NCI-H2081 treated with DMSO at 0.1 percent for 48 hours (cell line): ENCODE measurements around the gene ADRA2C.

Experiments
- DNase-seq: peaks from one replicate; lab custom pipeline; 2025; lab: John Stamatoyannopoulos, UW

The ADRA2C gene

DNA sequence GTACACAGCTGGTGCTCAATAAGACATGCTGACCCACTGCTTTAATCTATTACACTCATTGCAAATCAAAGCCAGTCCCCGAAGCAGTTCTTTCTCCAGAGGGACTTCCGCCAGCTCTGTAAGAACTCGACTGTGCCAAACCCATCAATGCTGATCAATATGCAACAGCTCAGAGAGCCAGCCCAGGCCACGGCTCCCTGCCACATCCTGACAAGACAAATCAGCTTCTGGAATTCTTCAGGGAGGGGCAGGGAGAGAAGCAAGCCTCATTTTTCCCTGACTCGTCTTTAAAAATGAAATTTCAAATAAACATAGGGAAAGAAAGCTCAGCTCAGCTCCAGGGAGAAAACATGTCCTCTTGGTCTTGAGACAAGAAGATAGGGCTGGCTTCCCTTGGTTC is 5.3 kb upstream of the ADRA2C start:
- no peak for DNase-seq

DNA sequence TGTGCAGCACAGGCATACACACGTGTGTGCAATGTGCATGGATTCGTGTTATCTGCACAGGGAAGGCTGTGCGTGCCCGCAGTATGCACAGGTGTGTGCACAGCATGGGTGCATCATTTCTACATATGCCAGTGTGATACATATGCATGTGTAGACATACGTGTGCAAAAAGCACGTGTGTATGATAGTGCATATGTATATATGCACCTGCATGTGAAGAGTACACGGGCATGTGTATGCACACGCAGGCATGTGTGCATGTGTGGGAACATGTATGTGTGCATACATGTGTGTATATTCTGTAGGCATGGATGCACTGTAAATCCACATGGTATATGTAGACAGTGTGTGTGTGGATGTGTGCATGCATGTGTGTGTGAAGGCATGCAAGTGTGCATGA is 3.9 kb upstream of the ADRA2C start:
- DNase-seq: no peak

DNA sequence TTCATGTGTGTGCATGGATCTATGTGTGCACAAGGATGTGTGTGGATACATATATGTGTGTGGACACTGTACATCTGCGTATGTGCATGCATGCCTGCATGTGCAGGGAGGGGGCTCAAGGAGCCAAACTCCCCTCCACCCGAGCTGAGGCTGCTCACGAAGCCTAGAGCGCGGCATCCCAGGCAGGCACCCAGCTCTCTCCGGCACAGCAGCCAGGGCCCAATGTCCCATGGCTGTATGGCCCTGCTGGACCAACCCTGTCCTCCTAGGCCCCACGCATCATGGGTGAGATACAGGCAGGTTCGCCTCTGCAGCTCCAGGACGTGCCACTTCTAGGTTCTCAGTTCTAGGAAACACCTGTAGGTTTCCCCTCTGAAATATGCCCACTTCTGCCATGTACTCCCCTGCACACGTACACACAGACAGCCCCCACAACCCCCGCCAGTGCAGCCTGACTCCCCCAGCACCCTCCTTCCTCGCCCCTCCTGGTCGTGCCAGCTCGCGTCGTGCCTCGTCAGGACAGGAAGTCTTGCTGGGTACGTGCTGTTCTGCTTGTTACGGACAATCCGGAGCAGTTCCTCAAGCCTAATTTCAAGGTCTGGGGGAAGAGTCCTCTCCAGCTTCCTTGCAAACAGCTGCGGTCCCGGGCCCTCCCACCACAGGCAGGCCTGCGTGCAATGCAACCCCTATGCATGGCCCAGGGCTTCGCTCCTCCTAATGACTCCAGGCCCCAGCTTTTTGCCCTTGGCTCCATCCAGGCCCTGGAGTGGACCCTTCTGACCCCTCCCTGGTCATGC is 3.2 kb upstream of the ADRA2C start:
- no peak for DNase-seq

DNA sequence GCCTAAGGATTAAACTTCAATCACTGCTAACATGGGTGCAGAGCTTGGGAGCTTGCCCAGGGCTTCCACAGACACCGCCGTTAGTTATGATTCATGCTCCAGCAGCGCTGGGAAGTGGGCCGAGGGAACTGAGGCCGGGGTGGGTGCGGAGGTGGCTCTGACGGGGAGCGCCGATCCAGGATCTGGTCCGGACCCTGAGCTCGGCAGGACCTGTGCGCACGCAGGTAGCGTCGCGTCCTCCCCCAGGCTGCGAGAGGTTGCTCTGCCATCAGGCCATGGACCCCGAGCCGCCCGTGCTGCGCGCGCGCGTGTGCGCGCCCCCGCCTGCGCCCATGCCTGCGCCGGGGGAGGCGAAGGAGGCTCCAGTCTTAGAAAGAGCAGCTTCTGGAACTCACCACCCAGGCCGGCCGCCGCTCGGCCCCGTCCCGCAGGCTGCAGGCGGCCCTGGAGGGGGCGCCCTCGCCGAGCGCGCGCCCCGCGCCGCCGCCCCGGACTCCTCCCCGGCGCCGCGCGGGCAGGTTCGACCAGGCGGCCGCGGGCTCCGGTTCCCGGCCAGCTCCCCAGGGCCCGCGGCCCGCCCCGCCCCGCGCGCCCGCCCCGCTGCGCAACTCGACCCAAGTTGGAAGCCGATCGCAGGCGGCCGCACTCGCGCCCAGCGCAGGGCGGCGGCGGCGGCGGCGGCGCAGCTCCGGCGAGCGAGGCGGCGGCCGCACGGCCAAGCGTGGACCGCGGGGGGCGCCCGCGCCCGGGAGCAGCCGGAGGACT is 732 bp upstream of the ADRA2C start:
- DNase-seq: no peak

DNA sequence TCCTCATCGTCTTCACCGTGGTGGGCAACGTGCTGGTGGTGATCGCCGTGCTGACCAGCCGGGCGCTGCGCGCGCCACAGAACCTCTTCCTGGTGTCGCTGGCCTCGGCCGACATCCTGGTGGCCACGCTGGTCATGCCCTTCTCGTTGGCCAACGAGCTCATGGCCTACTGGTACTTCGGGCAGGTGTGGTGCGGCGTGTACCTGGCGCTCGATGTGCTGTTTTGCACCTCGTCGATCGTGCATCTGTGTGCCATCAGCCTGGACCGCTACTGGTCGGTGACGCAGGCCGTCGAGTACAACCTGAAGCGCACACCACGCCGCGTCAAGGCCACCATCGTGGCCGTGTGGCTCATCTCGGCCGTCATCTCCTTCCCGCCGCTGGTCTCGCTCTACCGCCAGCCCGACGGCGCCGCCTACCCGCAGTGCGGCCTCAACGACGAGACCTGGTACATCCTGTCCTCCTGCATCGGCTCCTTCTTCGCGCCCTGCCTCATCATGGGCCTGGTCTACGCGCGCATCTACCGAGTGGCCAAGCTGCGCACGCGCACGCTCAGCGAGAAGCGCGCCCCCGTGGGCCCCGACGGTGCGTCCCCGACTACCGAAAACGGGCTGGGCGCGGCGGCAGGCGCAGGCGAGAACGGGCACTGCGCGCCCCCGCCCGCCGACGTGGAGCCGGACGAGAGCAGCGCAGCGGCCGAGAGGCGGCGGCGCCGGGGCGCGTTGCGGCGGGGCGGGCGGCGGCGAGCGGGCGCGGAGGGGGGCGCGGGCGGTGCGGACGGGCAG is 792 bp downstream of the ADRA2C start:
- no peak for DNase-seq

DNA sequence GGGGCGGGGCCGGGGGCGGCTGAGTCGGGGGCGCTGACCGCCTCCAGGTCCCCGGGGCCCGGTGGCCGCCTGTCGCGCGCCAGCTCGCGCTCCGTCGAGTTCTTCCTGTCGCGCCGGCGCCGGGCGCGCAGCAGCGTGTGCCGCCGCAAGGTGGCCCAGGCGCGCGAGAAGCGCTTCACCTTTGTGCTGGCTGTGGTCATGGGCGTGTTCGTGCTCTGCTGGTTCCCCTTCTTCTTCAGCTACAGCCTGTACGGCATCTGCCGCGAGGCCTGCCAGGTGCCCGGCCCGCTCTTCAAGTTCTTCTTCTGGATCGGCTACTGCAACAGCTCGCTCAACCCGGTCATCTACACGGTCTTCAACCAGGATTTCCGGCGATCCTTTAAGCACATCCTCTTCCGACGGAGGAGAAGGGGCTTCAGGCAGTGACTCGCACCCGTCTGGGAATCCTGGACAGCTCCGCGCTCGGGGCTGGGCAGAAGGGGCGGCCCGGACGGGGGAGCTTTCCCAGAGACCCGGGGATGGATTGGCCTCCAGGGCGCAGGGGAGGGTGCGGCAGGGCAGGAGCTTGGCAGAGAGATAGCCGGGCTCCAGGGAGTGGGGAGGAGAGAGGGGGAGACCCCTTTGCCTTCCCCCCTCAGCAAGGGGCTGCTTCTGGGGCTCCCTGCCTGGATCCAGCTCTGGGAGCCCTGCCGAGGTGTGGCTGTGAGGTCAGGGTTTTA is 1.5 kb downstream of the ADRA2C start:
- no peak for DNase-seq

DNA sequence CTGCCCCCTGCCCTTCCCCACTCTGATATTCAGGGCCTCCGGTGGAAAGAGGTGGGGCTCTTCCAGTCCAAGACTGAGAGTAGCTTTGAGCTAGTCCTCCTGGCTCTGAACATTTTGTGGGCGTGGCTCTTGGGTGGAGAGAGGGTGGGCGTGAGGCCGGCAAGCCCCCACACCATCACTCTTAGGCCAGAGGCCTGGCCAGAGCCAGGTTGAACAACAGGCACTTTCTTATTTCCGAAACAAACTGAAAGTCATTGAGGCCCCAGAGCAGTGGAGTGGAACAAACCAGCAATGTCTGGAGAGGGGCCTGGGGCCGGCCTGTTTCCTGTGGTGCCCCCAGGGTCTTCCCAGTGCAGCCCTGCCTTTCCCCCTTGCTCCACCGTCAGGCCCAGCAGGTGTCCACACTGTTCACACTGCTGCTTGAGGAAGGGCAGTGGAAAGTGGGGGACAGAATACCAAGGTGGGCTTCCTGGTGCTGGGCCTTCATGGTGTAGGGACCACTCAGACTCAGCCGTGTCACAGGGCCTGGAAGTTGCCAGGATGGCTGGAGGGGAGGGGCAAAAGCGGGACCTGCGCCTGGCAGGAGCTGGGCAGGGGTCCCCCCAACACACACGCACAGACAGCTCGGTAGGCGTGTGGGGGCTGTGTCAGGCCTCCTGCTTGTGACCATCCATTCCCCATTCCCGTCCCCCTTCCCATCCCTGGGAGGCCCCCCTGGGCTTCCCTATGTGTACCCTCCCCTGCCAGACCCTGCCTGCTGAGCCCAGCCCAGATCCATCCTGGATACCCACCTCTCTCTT is 2.9 kb downstream of the ADRA2C start:
- no peak for DNase-seq

DNA sequence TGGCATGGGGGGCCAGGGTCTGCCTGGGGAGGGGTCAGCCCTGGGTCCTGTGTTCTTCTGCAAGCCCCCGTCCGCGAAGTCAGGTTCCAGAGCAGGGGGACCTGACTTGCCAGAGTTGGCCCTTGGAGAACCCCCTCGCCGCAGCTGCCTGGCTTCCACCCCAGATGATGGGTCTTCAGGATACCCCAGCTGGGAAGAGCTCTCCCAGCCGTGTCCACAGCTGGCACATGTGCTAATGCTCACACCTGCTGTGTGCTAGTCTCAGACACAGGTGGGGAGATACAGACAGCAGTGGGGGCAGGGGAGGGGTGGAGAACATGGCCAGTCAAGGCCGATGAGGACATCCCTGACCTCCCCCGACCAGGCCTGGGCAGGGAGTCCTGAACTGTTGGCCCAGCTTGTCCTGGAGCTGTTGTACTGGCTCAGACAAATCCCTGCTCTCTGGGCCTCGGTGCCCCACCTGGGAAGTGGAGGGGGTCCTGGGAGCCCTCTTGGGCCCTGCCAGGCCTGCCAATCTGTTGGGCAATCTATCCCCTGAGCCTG is 3.5 kb downstream of the ADRA2C start:
- DNase-seq: no peak

DNA sequence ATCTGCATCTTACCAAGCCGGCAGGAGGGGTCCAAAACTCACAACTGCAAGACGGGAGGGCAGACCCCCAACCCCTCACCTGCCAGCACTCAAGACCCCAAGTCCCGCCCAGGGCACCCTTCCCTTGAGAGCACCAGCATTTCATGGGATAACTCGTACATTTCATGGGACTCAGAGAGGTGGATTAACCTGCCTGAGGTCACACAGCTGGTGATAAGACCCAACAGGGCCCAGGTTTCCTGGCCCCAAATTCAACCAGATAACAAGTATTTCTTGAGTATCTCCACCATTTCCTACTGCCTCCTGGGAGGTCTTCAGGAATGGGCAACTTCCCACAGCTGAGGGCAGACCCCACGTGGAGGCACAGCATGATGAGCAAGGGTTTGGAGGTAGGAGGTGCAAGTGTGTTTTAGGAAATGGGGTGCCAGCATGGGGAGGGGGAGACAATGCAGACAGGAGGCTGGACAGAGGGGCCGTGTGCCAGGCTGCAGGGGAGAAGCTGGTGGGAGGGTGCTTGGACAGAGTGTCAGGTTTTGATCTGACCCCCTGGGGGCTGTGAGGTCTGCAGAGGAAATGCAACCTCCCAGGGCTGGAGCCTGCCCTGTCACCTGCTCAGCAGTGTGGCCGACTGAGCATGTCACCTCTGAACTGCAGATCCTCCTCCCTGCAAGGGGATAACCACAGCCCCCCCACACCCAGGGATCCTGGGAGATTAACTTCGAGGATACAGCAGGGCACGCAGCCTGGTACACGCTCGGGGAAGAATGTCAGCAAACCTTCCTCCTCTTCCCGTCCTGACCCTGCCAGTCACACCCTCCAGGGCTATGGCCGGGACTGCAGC is 4.4 kb downstream of the ADRA2C start:
- DNase-seq: no peak

DNA sequence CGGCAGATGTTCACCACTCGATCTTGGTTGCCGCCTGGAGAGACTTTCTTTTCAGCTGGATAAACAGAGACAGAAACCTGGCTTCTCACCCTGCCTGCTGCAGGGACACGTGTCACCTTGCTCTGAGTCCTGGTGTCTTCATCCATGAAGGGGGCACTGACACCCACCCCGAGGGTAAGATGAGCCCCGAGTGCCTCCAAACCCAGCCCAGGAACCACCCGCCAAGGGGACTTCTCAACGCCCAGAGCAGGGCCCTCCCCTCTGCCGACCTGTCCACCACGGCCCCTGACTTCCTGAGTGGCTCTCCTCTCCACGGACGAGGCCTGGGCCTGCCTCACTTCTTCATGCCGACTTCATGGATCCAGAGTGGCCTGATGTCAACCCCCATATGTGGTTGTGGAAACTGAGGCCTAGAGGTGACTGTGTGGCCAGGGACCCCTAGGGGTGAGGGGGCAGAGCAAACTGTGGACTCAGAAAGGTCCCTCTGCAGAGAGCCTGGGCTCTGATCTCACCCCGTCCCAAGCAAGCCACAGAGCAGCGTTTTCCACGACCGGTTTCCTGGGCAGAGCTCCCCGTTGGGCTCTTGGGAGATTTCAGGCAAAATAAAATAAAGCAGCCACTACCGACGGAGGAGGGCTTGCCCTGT is 5.1 kb downstream of the ADRA2C start:
- no peak for DNase-seq

DNA sequence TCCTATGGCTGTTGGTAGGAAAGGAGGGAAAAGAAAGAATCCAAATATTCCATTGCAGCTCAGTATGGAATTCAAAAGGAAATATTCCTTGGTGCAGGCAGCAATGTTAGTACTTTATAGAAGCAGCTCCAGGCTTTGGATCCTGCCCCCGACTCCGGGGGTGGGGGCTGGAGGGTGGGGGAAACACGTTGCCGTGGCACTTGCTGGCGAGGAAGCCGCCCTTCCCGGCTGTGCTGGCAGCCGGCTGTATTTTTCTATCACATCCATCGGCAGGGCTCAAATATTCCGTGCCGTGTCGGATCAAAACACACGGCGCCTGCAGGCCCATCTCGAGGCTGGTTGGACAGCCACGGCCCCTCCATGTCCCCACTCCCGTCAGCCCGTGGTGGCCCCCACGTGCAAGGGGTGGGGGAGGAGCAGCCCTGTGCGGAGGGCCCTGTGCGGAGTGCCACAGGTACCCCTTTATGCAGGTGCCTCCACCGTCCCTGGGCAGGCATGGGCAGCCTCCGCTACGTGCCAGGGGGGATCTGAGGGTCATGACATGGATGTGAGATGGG is 5.8 kb downstream of the ADRA2C start:
- DNase-seq: no peak

DNA sequence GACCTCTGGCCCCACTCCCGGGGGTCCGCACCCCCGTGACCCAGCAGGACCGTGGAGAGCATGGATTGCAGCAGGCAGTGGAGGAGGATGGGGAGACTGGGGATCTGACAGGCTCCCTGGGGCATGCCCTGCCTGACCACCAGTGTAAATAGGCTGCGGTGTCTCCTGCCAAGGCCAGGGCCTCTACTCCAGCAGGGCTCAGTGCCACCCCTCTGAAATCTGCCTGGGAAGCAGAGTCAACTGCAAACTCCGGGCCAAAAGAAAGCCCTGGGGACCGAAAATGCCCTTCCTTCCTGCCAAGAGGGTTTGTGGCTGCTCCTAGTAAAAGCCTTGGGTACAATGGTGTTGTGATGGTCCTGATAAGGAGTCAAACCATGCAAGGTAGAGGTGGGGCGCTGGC is 6.4 kb downstream of the ADRA2C start:
- no peak for DNase-seq

DNA sequence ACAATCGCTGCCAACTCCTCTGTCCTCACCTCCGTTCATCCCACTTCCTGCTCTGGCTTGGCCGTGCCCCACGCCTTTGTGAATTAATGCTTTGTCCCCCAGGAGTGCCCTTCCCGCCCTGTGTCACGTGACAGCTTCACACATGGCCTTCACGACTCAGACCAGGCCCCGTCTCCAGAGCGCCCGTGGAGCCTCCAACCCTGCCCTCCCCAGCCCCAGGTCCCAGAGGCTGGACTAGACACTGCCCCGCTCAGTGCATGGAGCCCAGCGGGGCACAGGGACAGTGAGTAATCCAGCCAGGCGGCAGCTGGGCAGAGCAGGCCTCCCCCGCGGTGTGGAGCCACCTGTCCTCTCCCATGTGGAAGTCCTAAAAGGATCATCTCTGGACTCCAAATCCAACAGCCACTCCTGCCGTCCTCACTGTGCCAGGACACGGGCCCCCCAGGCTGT is 7.4 kb downstream of the ADRA2C start:
- DNase-seq: no peak

DNA sequence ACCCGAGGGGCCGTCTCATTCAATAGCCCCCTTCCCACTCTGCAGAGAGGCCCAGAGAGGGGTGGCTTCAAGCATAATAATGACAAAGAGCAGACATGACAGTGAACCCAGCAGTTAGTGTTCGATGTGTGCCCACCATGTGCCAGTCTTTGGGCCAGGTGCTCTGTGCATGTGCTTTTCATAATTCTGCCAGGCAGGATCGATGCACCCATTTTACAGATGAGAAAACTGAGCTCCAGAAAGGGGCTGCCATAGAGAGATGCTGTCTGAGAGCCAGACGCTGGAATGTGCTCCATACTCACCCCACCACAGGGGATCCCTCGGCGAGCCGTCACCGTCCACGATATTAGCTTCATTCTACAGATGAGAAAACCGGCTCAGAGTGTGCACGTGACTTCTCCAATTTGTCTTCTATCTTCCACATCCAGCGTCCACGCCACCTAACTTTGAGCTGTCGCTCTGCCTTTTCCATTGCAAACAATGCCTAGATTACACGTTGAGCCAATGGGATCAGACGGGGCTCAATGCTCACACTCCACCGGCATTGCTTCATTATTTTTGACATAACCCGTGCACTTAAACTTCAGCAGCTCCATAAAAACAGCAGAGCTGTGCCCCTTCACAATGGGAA is 8.2 kb downstream of the ADRA2C start:
- DNase-seq: no peak

DNA sequence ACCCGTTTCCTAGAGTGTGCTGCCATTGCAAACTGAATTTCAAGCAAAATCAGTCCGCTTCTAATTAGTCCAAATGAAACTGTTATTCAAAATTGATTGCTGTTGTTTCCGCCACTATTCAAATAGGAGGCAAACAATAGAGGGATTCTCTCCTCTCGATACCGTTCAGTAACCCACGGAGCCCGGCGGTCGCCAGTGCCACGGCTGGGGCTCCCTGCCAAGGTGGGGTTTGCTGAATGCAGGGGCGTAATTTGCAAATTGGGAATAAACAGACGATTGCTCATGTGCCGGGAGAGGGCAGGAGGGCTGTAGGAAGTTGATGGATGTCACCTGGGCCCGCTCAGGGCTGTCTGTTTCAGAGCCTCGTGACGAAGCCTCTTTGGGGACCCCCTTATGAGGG is 8.8 kb downstream of the ADRA2C start:
- no peak for DNase-seq

DNA sequence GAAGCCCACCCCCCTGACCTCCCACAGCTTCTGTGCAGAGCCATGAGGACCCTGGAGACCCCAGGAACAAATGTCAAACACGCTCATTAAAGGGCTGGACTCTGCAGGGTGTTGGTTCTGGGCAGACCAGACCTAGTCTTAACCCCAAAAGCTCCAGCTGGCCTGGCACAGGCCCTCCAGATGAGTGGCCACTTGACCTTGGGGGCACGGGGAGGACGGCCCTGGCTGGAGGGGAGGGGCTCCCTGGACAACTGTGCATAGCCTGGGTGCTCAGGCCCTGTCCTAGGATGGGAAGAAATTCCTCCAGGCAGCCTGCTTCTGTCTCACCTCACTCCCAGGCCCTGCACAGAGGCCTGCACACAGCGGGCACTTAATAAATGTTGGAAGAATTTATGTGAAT is 9.4 kb downstream of the ADRA2C start:
- DNase-seq: no peak

DNA sequence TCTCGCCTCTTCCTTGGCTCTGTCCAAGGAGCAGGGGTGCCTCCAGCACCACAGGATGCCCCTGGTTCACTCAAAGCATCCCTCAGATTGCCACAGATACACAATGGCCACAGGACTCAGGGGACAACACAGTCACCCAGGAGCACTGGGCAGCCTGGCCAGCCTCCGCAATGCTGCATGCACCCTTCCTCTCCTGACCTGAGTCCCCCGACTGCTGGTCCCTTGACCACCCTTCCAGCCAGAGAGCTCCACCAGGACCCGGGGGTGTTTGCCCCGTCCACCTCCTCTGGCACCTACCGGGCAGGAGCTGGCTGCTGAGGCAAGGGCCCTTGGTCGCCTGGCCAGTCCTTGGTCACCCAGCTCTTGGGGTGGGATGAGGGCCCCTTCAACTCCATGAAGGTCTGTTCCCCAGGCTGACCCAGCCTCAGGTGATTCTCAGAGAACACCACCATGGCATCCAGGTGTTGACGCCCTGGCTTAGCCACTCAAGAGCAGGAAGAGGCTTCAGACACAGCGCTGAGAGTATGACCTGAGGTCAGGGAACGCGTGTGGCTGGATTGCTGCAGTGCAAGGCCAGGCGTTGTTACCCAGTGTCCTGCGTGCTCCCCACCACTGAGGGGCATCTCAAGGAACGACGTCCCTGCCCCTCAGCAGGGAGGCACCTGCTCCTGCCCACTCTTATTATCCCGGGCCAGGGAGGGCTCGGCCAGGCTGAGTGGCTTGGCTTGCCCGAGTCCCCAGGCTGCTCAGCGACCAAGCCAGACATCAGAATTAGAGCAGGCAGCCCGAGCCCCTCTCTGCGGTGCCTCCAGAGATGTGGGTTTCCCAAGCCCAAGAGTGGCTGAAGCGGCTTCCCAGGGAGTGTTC is 10.2 kb downstream of the ADRA2C start:
- no peak for DNase-seq

DNA sequence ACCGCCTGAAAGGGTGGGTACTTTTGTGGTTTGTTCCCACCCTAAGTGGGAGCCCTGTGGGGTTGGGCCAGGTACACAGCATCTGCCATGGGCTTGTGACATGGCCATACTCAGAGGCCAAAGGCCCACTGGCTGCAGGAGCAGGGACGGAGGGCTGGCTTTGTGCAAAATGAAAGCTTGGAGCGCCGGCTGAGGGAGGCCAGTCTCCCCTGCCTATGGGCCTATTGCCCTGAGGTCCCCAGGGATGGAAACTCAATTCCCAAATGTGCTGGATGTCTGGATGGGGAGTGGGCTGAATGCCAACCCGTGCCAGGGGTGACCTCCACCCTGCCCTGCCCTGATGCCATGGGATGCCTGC is 10.8 kb downstream of the ADRA2C start:
- DNase-seq: no peak
